HG03460 (cell line): ENCODE data around the gene ERRFI1.
A peak's percentile ranks its signal among the peaks of the same experiment; 100 is the strongest.
"Not testable (repeated sequence)": the region's sequence is repeated elsewhere in the genome, so short reads cannot be mapped to it uniquely, and the experiment has no call there.

Source experiments
- ATAC-seq: cut with Tn5 transposase; IDR thresholded peaks from one replicate; pipeline ENCODE4 v1.9.1; 2021; ENCODE audit not compliant: unreplicated experiment

Gene ERRFI1

GRCh38 chr1:8026153-8026975 lies at the start of gene ERRFI1:
Gene ERRFI1, minus strand, starts transcription at chr1:8026309. Its CDS starts 10,690 bp downstream, at chr1:8015619.
- peak; percentile 84 for ATAC-seq

- no peak for ATAC-seq
These were observed 49.5 kb upstream of the ERRFI1 start for GRCh38 chr1:8075511-8076051.

DNA sequence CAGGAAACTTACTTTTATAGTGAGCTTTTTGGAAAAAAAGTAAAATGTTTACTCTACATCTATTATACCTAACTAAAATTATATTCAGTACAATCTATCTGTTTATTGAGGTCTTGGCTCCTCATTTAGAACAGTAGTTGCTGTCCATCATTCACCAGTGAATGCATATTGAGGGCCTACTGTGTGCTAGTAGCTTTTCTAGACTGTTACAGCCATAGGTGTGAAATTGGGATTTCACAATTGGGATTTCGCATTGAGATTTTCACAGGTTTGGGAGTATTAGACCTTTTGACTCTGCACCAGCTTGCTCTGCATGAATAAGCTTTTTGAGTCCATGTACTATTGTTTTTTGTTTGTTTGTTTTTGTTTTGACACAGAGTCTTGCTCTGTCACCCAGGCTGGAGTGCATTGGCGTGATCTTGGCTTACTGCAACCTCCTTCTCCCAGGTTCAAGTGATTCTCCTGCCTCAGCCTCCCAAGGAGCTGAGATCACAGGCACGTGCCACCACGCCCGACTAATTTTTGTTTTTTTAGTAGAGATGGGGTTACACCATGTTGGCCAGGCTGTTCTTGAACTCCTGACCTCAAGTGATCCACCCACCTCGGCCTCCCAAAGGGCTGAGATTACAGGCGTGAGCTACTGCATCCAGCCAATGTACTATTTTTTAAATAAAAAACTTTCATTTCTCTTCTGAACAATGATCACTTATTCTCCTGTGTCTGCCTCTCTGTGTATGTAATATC lies 47.2 kb upstream of the ERRFI1 start:
- no peak for ATAC-seq

DNA sequence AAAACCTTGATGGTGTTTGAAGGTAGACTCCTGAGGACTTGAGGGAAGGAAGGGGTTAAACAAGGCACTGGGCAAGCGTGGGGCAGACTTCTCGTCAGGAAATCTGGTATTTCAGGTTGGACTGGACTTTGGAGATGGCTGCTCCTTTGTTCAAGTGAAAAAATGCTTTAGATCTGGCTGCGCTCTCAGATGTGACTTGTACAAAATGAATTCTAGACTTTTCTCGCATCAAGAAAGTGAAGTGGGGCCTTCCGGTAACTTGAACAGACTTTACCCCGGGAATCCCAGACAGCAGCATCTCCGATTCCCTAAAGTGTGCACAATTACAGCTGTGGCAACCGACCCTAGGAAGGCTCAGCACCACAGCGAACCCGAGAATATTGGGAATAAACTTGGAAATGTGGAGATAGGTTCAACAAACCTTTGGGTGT lies 44.3 kb upstream of the ERRFI1 start:
- ATAC-seq: no peak

- ATAC-seq: not testable (repeated sequence)
These were observed 43.7 kb upstream of the ERRFI1 start for GRCh38 chr1:8069614-8070320.

GRCh38 chr1:8065369-8065768 lies 39.3 kb upstream of the ERRFI1 start:
- ATAC-seq: no peak

DNA sequence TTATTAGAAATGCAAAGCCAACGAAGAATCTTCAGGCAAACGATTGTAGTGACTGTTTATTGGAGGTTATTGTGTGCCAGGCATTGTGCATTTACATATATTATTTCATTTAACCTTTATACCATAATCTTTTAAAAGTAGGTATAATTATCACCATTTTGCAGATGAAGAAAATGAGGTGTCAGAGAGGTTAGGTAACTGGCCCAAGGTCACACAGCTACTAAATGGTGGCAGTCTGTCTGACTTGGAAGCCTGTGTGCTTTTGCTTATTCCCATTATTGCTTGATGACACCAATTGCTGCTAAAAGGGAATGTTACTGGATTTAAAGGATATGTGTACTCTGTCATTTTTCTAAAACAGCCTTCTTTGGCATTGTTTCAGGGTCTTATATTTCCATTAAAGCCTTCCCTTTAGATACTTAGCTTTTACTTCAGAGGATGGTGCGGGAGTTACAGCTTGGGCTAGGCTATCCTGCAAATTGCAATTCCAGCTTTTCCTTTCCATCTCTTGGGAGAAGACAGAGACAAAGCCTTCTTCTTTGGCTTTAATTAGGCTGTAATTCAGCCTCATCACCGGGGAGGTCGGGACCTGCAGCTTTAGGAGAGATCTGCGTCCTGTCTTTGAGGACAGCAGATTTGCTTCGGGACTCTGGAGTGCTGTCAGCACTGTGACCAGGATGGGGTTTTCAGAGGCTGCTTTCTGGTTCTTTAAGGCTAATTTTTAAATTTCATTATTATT lies 37.4 kb upstream of the ERRFI1 start:
- ATAC-seq: no peak

DNA sequence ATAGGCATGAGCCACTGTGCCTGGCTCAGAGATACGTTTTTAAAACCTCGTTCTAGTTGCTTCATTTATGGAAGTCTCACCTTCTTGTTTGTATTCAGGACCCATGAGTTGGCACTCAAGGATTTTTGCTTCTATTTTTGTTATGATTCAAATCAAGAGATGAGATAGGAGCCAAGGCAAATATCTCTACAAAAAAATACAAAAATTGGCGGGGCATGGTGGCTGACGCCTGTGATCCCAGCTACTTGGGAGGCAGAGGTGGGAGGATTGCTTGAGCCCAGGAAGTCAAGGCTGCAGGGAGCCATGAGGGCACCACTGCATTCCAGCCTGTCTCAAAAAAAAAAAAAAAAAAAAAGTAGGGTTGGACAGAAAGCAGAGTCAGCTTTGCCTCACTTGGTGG lies 36.8 kb upstream of the ERRFI1 start:
- ATAC-seq: no peak

DNA sequence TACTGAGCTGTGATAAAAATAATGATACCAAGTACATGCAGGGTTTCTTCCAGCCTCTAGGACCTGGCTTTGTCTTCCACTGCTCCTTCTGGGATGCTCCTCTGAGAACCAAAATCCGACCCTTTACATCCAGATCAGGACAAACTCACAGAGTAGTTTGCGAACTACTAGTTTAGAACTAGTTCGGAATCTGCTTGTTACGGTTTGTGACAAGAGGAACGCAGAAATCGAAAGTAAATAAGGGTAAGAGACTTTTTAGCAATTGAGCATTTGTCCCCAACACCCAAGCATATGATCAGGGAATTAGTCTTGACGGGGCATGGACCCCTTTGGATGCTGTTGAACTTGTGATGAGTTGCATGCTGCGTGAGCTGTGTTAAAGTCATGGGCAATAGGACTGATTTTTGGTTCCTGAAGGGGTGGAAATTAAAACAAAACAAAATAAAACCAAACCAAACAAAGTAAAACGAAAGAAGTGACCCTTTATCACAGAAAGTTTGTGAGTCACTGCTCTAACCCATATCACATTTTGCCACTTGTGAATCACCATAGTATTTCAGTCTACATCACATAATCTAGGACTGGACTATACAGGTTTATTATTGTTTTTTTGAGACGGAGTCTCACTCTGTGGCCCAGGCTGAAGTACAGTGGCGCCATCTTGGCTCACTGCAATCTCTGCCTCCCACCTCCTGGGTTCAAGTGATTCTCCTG lies 35.7 kb upstream of the ERRFI1 start:
- no peak for ATAC-seq

- ATAC-seq: no peak
These were observed 35.1 kb upstream of the ERRFI1 start for GRCh38 chr1:8061210-8061609.

- no peak for ATAC-seq
These were observed 33.1 kb upstream of the ERRFI1 start for GRCh38 chr1:8059161-8059622.

DNA sequence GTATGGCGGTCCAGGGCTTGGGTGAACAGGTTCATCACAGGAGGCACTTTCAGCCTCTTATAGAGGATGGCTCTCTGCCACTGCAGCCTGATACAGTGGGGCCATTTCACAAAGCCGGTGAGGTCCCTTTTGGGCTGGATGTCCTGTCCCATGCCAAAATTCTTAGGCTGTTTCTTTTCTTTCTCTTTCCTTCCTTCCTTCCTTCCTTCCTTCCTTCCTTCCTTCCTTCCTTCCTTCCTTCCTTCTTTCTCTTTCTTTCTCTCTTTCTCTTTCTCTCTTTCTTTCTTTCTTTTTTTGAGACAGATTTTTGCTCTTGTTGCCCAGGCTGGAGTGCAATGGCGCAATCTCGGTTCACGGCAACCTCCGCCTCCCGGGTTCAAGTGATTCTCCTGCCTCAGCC lies 31.7 kb upstream of the ERRFI1 start:
- not testable (repeated sequence) for ATAC-seq

DNA sequence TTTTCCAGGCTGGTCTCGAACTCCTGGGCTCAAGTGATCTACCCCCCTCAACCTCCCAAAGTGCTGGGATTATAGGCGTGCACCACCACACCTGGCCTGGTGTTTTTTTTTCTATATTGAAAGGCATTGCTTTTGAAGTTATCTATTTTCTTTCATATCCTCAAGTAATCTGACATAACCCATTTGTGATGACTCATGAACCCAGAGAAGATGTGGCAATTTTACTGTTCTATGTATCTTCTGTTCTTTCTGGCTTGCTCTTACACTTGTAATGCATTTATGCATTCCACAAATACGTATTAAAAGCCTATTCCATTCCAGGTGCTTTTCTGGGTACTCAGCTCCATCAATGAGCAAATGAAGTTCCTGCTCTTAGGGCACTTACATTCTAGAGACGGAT lies 29.9 kb upstream of the ERRFI1 start:
- ATAC-seq: no peak

GRCh38 chr1:8053878-8054567 lies 27.9 kb upstream of the ERRFI1 start:
- no peak for ATAC-seq

DNA sequence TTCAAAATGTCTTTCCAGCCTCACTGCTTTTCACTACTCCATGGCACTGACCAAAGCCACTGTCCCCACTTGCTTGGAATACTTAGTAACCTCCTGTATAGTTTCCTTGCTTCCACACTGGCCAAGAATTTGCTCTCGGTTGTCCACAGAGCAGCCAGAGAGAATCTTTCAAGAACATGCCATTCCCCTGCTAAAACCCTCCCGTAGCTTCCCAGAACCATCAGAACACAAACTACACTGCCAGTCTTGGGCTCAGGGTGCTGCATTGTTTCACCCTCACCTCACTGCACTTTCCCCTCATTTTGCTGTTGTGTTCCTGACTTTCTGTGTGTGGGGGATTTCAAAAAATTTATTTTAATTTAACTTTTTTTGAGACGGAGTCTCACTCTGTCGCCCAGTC lies 25.5 kb upstream of the ERRFI1 start:
- ATAC-seq: no peak

- not testable (repeated sequence) for ATAC-seq
These were observed 23.1 kb upstream of the ERRFI1 start for GRCh38 chr1:8049229-8049628.

- ATAC-seq: no peak
These were observed 21.8 kb upstream of the ERRFI1 start for GRCh38 chr1:8047686-8048445.

GRCh38 chr1:8047112-8047511 lies 21.0 kb upstream of the ERRFI1 start:
- no peak for ATAC-seq

DNA sequence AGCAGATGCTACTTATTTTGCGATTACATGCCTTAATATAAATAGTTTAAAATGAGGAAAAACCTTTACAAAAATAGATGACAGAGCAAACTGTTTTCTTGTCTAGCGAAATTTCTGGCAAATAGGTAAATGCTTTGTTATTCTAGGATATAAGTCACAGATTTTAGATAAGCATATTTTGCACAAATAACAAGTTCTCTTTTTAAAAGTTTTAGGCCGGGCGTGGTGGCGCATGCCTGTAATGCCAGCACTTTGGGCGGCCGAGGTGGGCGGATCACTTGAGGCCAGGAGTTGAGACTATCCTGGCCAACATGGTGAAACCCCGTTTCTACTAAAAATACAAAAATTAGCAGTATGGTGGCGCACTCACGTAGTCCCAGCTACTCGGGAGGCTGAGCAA lies 20.3 kb upstream of the ERRFI1 start:
- ATAC-seq: no peak
